HCT116 (cell line): ENCODE measurements around the gene UMODL1. TPM values are rescaled to one million over a fixed set of nuclear protein-coding genes. Genes with fewer than 3 reads are reported as not detected.

Experiments
- ATAC-seq: fragments of 200-7000 bp; cut with Tn5 transposase; 2 replicates; pipeline ENCODE4 v1.9.1; 2020; ENCODE audit warnings: mild to moderate bottlenecking, moderate library complexity
- BruUV-seq: library from RNA; stranded (reverse); fragments of 400-500 nt; replicated peaks from 2 replicates; lab custom pipeline; 2021; lab: Mats Ljungman, UMichigan
- CTCF ChIA-PET: fragments of 300-600 bp; sonication (Branson Sonifier 250); formaldehyde crosslinking; loops from one replicate; lab custom pipeline; 2021; ENCODE audit warnings: antibody characterized with exemption; lab: Charles Lee
- POLR2A ChIA-PET: fragments of 300-600, 350-600 bp; sonication (Branson Sonifier 250); formaldehyde crosslinking; loops from one replicate; lab custom pipeline; 2021; ENCODE audit warnings: antibody characterized with exemption; lab: Charles Lee
- RAD21 ChIA-PET, 2 experiments: fragments of 300-600 bp; sonication (Branson Sonifier 250); formaldehyde crosslinking; loops; one replicate each; lab custom pipeline; 2023; ENCODE audit warnings: low total read pairs in 2 of 2; ENCODE audit not compliant: uncharacterized antibody in 2 of 2, unreplicated experiment in 2 of 2, low non-redundant PET in 1 of 2; lab: Charles Lee
- DNase-seq: peaks from one replicate; pipeline ENCODE4 v3.0.0-alpha.2; 2010; ENCODE audit warnings: low read depth, low spot score
- H2AFZ ChIP-seq: fragments of 200-600 bp; shearing (Covaris generic), sonication (generic); 2 replicates; pipeline ENCODE4 v1.6.1; 2017; ENCODE audit warnings: low read depth, mixed run types, mixed read lengths, antibody characterized with exemption, low read length; ENCODE audit not compliant: poor library complexity, severe bottlenecking
- H3K27ac ChIP-seq: 2 replicates; pipeline ENCODE4 v1.5.1; 2012; ENCODE audit warnings: low read depth, low read length
- H3K27me3 ChIP-seq: fragments of 200-600 bp; sonication (generic); 2 replicates; pipeline ENCODE4 v1.6.1; 2016; ENCODE audit warnings: mixed run types, low read length, mixed read lengths; ENCODE audit not compliant: insufficient read depth
- H3K36me3 ChIP-seq, 2 experiments: fragments of 200-500 bp in 1 of 2; fragments of 200-600 bp in 1 of 2; sonication (Bioruptor generic) in 1 of 2; sonication (generic) in 1 of 2; 2 replicates each; pipeline versions ENCODE4 v1.5.1 to v1.6.1; 2014 to 2016; ENCODE audit warnings: low read length in 2 of 2, inconsistent platforms in 1 of 2, mixed read lengths in 1 of 2, mixed run types in 1 of 2; ENCODE audit not compliant: insufficient read depth in 2 of 2, control insufficient read depth in 1 of 2
- H3K4me1 ChIP-seq, 2 experiments: fragments of 200-600 bp in 1 of 2; sonication (generic) in 1 of 2; 2 replicates each; pipeline versions ENCODE4 v1.5.1 to v1.6.1; 2012 to 2017; ENCODE audit warnings: low read length in 2 of 2, inconsistent platforms in 1 of 2, mild to moderate bottlenecking in 1 of 2, mixed read lengths in 1 of 2, mixed run types in 1 of 2, moderate library complexity in 1 of 2; ENCODE audit not compliant: insufficient read depth in 2 of 2, control insufficient read depth in 1 of 2
- H3K4me2 ChIP-seq: fragments of 200-600 bp; sonication (generic); 2 replicates; pipeline ENCODE4 v1.6.1; 2017; ENCODE audit warnings: mixed run types, low read length, mixed read lengths
- H3K4me3 ChIP-seq, 2 experiments: fragments of 200-600 bp in 1 of 2; sonication (generic) in 1 of 2; replicated peaks in 1 of 2; 2 replicates each; pipeline ENCODE4 v1.5.1; 2011 to 2016; ENCODE audit warnings: low read length in 2 of 2, control low read depth in 1 of 2, low read depth in 1 of 2, mild to moderate bottlenecking in 1 of 2, mixed read lengths in 1 of 2, mixed run types in 1 of 2
- H3K79me2 ChIP-seq: fragments of 200-600 bp; sonication (generic); 2 replicates; pipeline ENCODE4 v1.6.1; 2017; ENCODE audit warnings: mild to moderate bottlenecking, mixed run types, low read length, moderate library complexity, mixed read lengths; ENCODE audit not compliant: insufficient read depth
- H3K9ac ChIP-seq: fragments of 200-600 bp; sonication (generic); 2 replicates; pipeline ENCODE4 v1.6.1; 2016; ENCODE audit warnings: low read length, mixed read lengths
- H3K9me2 ChIP-seq: fragments of 200-600 bp; sonication (generic), shearing (Covaris generic); 2 replicates; pipeline ENCODE4 v1.6.1; 2017; ENCODE audit warnings: mixed run types, mild to moderate bottlenecking, moderate library complexity; ENCODE audit not compliant: insufficient read depth
- H3K9me3 ChIP-seq, 2 experiments: fragments of 200-500 bp in 1 of 2; fragments of 200-600 bp in 1 of 2; sonication (Bioruptor generic) in 1 of 2; sonication (generic) in 1 of 2; 2 replicates each; pipeline ENCODE4 v1.6.1; 2014 to 2017; ENCODE audit warnings: low read length in 2 of 2, mixed read lengths in 2 of 2, inconsistent platforms in 1 of 2, low read depth in 1 of 2, mild to moderate bottlenecking in 1 of 2, mixed run types in 1 of 2, moderate library complexity in 1 of 2; ENCODE audit not compliant: control insufficient read depth in 1 of 2, insufficient read depth in 1 of 2
- H4K20me1 ChIP-seq: fragments of 200-600 bp; sonication (generic), shearing (Covaris generic); 2 replicates; pipeline ENCODE4 v1.6.1; 2017; ENCODE audit warnings: mixed run types, mild to moderate bottlenecking, moderate library complexity; ENCODE audit not compliant: insufficient read depth
- ATF3 ChIP-seq: IDR thresholded peaks from 2 replicates; pipeline ENCODE4 v1.6.1; 2012
- CBX3 ChIP-seq: IDR thresholded peaks from 2 replicates; pipeline ENCODE4 v1.6.1; 2012; ENCODE audit warnings: low read depth
- CTCF ChIP-seq, 3 experiments: fragments of 200-600 bp in 1 of 3; sonication (generic) in 1 of 3; IDR thresholded peaks in 2 of 3; conservative IDR thresholded peaks in 1 of 3; 2 replicates each; pipeline ENCODE4 v1.5.1; 2012 to 2017; ENCODE audit warnings: low read depth in 2 of 3, low read length in 2 of 3, antibody characterized with exemption in 1 of 3, borderline replicate concordance in 1 of 3, control low read depth in 1 of 3, mild to moderate bottlenecking in 1 of 3, mixed read lengths in 1 of 3, mixed run types in 1 of 3, moderate library complexity in 1 of 3; ENCODE audit not compliant: insufficient read depth in 1 of 3
- EZH2 ChIP-seq: fragments of 200-600 bp; sonication (generic); IDR thresholded peaks from 2 replicates; pipeline ENCODE4 v1.6.1; 2017; ENCODE audit warnings: antibody characterized with exemption, mixed run types
- EZH2phosphoT487 ChIP-seq: fragments of 200-600 bp; IDR thresholded peaks from 2 replicates; pipeline ENCODE4 v1.6.1; 2018; ENCODE audit warnings: antibody characterized with exemption, borderline replicate concordance
- FOSL1 ChIP-seq: IDR thresholded peaks from 2 replicates; pipeline ENCODE4 v1.6.1; 2012; ENCODE audit warnings: low read depth
- JUND ChIP-seq: IDR thresholded peaks from 2 replicates; pipeline ENCODE4 v1.6.1; 2012
- MAX ChIP-seq: IDR thresholded peaks from 2 replicates; pipeline ENCODE4 v1.6.1; 2012
- POLR2A ChIP-seq: IDR thresholded peaks from 2 replicates; pipeline ENCODE4 v1.7.0; 2011; ENCODE audit warnings: borderline replicate concordance; ENCODE audit not compliant: insufficient read depth, insufficient read length; ENCODE audit errors: extremely low read depth
- POLR2AphosphoS5 ChIP-seq: IDR thresholded peaks from 2 replicates; pipeline ENCODE4 v1.6.1; 2011; ENCODE audit warnings: mild to moderate bottlenecking, low read depth, low read length, moderate library complexity
- RAD21 ChIP-seq: IDR thresholded peaks from 2 replicates; pipeline ENCODE4 v1.6.1; 2012; ENCODE audit warnings: low read depth, mild to moderate bottlenecking
- REST ChIP-seq: IDR thresholded peaks from 2 replicates; pipeline ENCODE4 v1.6.1; 2012; ENCODE audit warnings: low read depth
- SIN3A ChIP-seq: IDR thresholded peaks from 2 replicates; pipeline ENCODE4 v1.6.1; 2012; ENCODE audit warnings: low read depth
- SP1 ChIP-seq: IDR thresholded peaks from 2 replicates; pipeline ENCODE4 v1.6.1; 2012; ENCODE audit warnings: low read depth
- SRF ChIP-seq: IDR thresholded peaks from 2 replicates; pipeline ENCODE4 v1.6.1; 2012; ENCODE audit warnings: low read depth
- TCF7L2 ChIP-seq: IDR thresholded peaks from 2 replicates; pipeline ENCODE4 v1.7.0; 2011; ENCODE audit warnings: borderline replicate concordance, inconsistent platforms; ENCODE audit not compliant: insufficient read depth, insufficient read length; ENCODE audit errors: extremely low read depth
- YY1 ChIP-seq: IDR thresholded peaks from 2 replicates; pipeline ENCODE4 v1.6.1; 2011; ENCODE audit warnings: low read length, low read depth, moderate library complexity, mild to moderate bottlenecking; ENCODE audit not compliant: insufficient replicate concordance; ENCODE audit errors: extremely low read depth
- ZNF274 ChIP-seq: fragments of 200-500 bp; sonication (Bioruptor generic); IDR thresholded peaks from 2 replicates; pipeline ENCODE4 v1.6.1; 2014; ENCODE audit warnings: mild to moderate bottlenecking, low read depth, low read length, inconsistent platforms
- intact Hi-C: fragments of 100-400 bp; cut with micrococcal nuclease; formaldehyde crosslinking; loops from 2 replicates; pipeline ENCODE4 v1.10.0; 2022
- total RNA-seq: library from RNA; stranded (reverse); gene quantifications from one replicate; pipeline ENCODE4 v1.2.1, GENCODE V29; 2021; ENCODE audit not compliant: unreplicated experiment

Gene UMODL1
- total RNA-seq, 1 experiment from 2014 or later = not detected

- no peak for ATAC-seq
- H3K27me3 ChIP-seq = peaks cover 7% of the 10 kb centered on the region; the same call in 1 of the 2 replicates
- no peak overlapping the region for H3K9ac ChIP-seq
- no peak overlapping the region for H3K4me3 ChIP-seq
- H3K4me1 ChIP-seq = peaks cover 8 to 20% of the 10 kb centered on the region in 2 experiments
- no peak overlapping the region for H2AFZ ChIP-seq
- no peaks in the 10 kb centered on the region for H4K20me1 ChIP-seq
- H3K4me2 ChIP-seq = no peak overlapping the region
- ChIA-PET POLR2A (no interaction called here), CTCF (no interaction called here), RAD21 (no interaction called here)
- no peaks in the 10 kb centered on the region for H3K79me2 ChIP-seq
- no TSS peak for BruUV-seq
- peaks cover 0 to 5% of the 10 kb centered on the region in 2 experiments; a peak in 1 of 4 replicates for H3K9me3 ChIP-seq
- TF ChIP-seq POLR2A (no peak), SIN3A (no peak), POLR2AphosphoS5 (no peak), CTCF (IDR thresholded peaks at IDR 0.05 in 2 of 3, conservative IDR thresholded peaks at IDR 0.05 in 1 of 3; ENCODE audit: borderline replicate concordance in 1 of 3, insufficient read depth in 1 of 3, low read depth in 2 of 3, low read length in 2 of 3) (no peak), EZH2 (no peak), ZNF274 (no peak), MAX (no peak), EZH2phosphoT487 (no peak), FOSL1 (no peak), ATF3 (no peak), SP1 (no peak), SRF (no peak), REST (no peak), CBX3 (no peak), RAD21 (no peak), TCF7L2 (no peak), YY1 (no peak), JUND (no peak)
- H3K27ac ChIP-seq = no peak overlapping the region
- H3K9me2 ChIP-seq = no peaks in the 10 kb centered on the region
- intact Hi-C loops = no loop called here
- no peaks in the 10 kb centered on the region for H3K36me3 ChIP-seq
- no peak for DNase-seq
Observed at GRCh38 chr21:42096566-42096965, 25.4 kb downstream of the UMODL1 start.
